GM18507 (cell line): ENCODE measurements around the gene TFR2.

Source experiments
- DNase-seq: peaks from one replicate; pipeline ENCODE4 v3.0.0; 2011; ENCODE audit warnings: low read depth; ENCODE audit not compliant: insufficient read length; ENCODE audit errors: extremely low spot score
- FAIRE-seq: peaks from 2 replicates; lab custom pipeline; 2011; peaks lifted over from hg19 to GRCh38; lab: Jason Lieb, UNC

TFR2 gene

DNA sequence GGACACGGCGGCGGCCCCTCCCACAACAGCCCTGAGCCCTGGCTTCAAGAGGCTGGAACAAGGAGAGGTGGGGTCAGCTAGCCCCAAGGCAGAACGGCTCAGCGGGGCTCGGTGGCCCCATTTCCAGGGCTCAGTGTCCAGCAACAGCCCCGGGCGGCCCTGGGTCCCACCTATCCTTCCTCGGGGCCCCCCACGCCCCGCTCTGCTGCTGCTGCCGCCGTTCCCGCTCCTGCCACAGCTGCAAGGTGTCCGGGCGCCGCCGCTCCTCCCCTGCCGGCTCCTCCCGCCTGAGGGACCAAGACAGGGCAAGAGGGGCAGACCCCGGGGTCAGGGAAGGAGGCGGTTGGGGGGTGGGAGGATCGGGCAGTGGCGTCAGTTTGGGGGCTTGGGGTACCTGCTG is 64.2 kb downstream of the TFR2 start:
- DNase-seq (no peak), FAIRE-seq (no peak)

DNA sequence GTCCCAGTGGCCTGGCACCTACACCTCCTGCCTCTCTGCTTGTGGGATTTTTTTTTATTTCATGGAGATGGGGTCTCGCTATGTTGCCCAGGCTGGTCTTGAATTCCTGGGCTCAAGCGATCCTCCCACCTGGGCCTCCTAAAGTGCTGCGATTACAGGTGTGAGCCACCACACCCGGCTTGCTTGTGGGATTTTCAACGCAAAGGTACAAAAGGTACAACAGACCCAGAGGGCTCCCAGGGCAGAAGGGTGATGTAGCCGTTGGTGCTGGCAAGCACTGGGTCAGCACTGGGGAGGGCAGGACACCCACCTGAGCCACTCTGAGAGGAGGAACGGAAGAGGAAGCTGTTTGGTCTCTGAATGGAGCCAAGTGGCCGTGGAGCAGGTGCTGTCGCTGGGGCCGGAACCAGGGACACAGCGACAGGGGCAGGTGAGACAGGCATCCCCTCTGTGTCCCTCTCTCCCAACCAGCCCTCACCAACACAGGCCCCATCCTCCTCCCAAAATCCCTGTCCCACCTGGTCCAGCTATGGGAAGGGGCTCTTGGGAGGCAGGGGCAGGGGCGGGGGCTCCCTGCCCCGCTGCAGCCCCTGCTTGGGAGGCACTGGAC is 64.9 kb downstream of the TFR2 start:
- no peak for FAIRE-seq
- no peak for DNase-seq

DNA sequence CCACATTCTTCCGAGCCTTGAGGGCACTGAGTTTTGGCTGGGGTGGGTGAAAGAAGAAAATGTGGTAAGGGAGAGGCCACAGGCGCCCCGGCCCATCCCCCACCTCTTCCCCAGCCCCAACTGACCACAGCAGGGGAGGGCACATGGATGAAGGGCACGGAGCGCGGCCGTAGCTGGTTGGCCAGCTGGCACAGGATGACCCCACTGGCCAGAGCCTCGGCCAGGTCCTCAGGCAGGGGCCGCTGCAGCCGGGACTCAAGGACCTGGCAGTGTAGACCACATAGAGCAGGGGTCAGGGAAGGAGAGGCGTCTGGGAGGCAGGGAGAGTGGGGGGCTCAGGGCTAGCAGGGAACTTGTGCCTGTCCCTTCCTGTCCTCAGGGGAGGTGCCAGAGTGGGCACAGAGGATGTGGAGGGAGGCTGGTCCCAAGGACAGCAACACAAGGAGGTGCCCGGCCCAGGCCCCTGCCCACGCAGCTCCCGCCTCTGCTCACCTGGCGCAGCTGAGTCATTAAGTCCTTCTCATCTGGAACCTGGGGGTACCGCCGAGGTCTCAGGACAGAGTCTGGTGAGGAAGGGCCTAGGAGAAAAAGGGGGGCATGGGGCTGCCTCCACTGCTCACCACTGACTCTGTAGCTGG is 65.5 kb downstream of the TFR2 start:
- DNase-seq, result no peak

DNA sequence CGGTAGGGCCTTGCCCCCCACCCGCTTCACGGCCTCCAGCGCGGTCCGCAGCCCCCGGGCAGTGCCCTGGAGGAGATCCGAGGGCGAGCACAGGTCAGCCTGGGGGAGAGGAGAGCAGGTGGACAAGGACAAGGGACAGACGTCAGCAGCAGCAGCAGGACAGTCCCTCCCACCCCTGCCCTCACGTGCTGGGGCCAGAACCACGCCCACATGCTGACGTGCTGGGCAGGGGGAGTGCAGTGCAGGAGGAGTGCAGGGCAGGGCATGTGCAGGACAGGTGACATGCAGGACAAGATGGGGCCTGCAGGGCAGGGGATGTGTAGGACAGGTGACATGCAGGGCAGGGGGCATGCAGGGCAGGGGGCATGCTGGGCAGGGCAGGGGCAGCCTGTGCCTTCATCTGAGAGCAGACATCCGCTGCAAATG is 66.1 kb downstream of the TFR2 start:
- FAIRE-seq (no peak), DNase-seq (no peak)

More for the DNA sequence above, 65.5 kb downstream of the TFR2 start:
- no peak for FAIRE-seq

DNA sequence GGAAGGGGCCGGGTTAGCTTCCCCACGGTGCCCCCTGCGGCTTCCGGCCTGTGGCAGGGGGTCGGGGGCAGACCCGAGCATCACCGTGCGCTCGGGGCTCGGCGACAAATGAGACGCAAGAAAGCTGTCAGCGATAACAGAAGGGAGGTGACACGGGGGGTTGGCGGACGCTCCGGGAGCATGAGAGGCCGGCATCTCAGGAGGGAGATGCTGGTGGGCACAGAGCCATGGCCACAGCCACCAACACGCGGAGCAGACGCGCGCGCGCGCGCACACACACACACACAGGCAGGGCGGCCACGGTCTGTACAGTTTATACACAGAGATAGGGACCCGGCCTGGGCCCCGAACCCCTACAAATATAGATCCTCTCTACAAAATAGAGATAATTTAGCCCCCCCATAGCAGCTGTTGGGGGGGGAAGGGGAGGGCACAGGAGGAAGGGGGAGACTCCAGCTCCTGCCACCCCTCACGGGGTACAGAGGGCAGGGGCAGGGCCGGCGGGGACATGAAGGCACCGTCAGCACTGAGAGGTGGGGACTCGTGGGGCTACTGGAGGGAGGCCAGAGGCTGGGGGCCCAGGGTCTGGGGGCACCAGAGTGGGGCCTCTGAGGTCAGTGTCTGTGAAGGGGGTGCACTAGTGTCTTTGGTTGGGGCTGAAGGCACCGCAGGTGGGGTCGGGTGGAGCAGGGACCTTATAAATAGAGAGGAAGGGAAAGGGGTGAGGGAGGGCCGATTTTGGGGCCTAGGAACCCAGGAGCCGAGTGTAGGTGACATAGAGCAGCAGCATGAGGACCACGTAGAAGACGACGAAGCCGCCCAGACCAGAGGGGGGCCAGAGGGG is 66.8 kb downstream of the TFR2 start:
- DNase-seq, result no peak
- FAIRE-seq, result no peak

DNA sequence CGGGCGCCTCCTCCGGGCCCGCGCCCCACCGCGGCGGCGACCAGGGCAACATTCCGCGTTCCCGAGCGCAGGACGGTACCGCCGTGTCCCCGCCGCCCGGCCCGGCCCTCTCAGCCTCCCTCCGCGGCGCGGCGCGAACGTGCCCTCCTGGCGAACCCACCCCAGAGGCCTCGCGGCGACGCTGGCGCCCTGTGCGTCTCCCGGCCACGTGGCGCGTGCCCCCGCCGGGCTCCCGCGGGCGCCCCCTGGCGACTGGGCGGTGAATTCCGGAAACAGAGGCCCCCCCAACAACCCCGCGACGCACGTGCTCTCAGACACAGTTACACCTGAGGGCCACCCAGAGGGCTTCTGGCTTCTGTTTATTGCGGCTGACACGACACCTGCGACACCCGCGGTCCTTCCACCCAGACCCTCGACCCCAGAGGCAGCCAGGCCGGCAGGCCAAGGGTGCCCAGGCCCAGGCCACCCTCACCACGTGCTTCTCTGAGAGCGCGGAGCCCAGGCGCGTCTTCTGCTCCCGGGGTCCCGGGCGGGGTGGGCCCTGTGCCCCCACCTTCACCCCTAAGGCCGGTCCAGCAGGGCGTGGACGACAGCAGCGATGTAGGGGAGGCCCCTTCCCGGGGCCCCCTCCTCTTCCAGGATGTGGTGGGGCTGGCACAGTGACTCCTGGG is 67.5 kb downstream of the TFR2 start, which contains the start of gene SAP25:
Gene SAP25 (minus strand): TSS at position 210 of the 671 bp plus-strand sequence. CDS start 158 bp downstream, at position 52.
- no peak for DNase-seq
- no peak for FAIRE-seq

DNA sequence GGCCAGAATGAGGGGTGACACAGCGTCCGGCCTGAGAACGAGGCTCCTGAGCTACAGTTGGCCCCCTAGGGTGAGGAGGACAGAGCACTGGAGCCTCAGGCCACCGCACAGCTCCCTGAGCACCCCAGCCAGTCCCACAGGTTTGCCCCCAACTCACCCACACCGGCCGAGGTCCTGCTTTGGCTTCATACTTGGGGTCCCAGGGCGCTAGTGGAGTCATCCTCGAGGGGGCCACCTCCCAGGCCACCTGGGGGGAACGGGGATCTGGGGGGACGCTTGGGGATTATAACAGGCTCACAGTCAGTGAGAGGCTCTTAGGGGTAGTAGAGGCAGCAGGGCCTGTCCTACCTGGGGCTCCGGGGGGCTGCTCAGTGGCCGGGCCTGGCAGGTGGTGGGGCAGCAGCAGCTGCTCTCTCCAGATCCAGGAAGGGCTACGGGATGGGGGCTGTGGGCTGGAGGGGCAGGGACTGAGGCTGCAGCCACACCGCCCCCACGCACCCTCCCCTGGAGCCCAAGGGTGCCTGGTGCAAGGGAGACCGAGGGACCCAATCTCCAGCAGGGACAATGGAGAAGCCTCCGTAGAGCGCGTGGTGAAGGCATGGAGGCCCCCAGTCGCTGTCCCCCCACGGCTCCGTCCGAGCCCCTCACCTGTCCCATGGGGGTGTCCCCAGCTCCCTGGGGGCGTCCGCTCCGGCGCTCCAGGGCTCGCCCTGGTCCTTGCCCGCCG is 68.2 kb downstream of the TFR2 start:
- DNase-seq (no peak), FAIRE-seq (no peak)

DNA sequence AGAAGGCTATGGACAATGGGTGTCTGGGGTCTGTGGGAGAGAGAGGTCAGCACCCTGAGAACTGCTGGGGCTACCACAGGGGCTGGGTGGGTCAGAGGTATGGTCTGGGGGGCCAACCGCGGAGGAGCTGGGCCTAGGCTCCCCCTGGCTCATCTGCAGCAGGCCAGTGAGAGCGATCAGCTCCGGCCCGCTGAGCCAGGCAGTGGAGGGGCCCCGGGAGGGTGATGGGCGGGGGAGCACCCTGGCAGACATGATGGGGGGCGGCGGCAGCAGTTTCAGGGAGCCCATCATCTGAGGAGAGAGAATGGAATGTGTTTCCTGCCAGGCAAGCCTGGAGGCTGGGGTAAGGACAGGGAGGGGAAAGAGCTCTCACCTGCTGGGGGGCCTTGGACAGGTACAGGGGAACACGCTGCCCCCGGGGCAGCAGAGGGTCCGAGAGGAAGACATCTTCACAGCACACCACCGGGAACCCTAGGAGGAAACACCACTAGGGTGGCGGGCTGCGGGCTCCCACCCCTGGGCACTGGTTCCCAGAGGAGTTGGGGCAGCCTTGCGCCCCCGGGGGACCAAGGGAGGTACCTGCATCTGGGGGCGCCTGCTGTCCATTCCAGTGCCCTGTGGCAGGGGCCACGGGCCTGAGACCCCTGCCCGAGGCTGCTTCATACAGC is 68.9 kb downstream of the TFR2 start:
- DNase-seq (no peak), FAIRE-seq (no peak)

DNA sequence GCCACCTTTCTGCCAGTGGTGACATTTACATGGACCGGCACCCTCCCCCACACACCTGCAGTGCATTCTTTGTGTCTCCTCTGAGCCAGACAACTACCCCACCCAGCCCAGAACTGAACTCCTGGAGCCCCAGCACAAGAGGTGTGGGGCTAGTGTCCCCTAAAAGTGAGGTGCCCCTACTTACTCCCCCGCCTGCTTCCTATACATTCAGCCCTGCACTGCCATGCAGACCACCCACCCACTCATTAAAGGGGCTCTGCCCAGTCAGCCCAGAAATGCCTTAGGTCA is 69.6 kb downstream of the TFR2 start:
- FAIRE-seq, result no peak
- DNase-seq, result no peak

DNA sequence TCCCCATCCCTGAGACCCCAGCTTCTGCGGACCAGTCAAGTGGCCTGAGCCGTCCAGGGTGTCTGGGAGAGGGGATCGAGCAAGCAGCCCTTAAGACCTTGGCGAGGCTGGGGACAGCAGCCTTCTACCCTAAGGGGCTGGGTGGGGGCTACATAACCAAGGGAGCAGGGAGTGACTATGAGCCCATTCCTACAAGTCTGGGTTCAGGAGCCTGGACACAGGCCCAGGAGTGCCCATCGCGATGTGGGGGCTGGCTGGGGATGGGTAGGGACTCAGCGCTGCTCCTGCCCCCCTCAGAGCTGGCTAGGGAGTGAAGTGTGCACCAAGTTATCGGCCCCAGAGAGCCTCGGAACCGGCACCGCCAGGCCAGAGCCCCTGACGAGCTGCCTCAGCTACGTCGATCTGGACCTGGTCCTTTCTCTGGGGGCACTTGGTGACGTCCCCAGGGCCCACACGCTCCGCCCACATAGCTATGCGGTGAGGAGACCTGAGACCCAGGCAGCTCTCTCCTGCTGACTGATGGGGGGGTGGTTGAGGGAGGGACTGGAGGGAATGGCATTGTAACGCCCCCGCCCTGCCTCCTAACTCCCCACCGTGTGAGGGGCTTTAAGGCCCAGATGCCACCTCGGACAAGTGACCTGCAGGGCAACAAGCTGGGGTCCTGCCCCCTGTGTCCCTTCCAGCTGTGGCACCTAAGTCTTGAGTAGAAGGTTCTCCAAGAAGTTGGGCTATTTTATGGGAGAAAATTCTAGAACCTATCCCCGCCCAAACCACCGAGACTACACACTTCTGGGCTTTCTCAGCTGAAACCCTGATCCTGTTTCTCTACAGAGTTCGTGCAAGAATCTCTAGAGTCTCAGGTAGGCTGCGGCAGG is 70.2 kb downstream of the TFR2 start:
- DNase-seq (no peak), FAIRE-seq (no peak)
